Measurements from ENCODE around the gene PPP1R12C.
A peak's percentile ranks its signal among the peaks of the same experiment; 100 is the strongest.
"Not testable (repeated sequence)": the region's sequence is repeated elsewhere in the genome, so short reads cannot be mapped to it uniquely, and the experiment has no call there.

Gene PPP1R12C

GRCh38 chr19:55112777-55113569 is 4.5 kb downstream of the PPP1R12C start:
- peak; percentile 61 for DNase-seq

- DNase-seq = no peak
These were observed 5.1 kb downstream of the PPP1R12C start for GRCh38 chr19:55112246-55112776.

GRCh38 chr19:55111238-55111831 is 6.1 kb downstream of the PPP1R12C start:
- DNase-seq = no peak

GRCh38 chr19:55109527-55110291 is 7.7 kb downstream of the PPP1R12C start:
- DNase-seq = no peak

- not testable (repeated sequence) for DNase-seq
These were observed 10.2 kb downstream of the PPP1R12C start for GRCh38 chr19:55107252-55107651.

GRCh38 chr19:55106591-55106990 is 10.8 kb downstream of the PPP1R12C start:
- DNase-seq = no peak

GRCh38 chr19:55105237-55105636 is 12.2 kb downstream of the PPP1R12C start:
- DNase-seq = no peak

GRCh38 chr19:55103190-55103589 is 14.2 kb downstream of the PPP1R12C start:
- DNase-seq = no peak

- no peak for DNase-seq
These were observed 16.2 kb downstream of the PPP1R12C start for GRCh38 chr19:55101261-55101660.

GRCh38 chr19:55099557-55100506 is 17.6 kb downstream of the PPP1R12C start:
- no peak for DNase-seq

- DNase-seq = no peak
These were observed 18.5 kb downstream of the PPP1R12C start for GRCh38 chr19:55098716-55099556.

- no peak for DNase-seq
These were observed 19.3 kb downstream of the PPP1R12C start for GRCh38 chr19:55097864-55098715.

GRCh38 chr19:55096061-55096701 is 21.3 kb downstream of the PPP1R12C start:
- no peak for DNase-seq

GRCh38 chr19:55095260-55096060 is 22.0 kb downstream of the PPP1R12C start:
- no peak for DNase-seq

GRCh38 chr19:55094456-55095259 is 22.8 kb downstream of the PPP1R12C start:
- DNase-seq = no peak

- no peak for DNase-seq
These were observed 24.8 kb downstream of the PPP1R12C start for GRCh38 chr19:55092423-55093318.

Data from right kidney (tissue), 1 donor.